Measurements from ENCODE around the gene SKIDA1.

SKIDA1 gene

DNA sequence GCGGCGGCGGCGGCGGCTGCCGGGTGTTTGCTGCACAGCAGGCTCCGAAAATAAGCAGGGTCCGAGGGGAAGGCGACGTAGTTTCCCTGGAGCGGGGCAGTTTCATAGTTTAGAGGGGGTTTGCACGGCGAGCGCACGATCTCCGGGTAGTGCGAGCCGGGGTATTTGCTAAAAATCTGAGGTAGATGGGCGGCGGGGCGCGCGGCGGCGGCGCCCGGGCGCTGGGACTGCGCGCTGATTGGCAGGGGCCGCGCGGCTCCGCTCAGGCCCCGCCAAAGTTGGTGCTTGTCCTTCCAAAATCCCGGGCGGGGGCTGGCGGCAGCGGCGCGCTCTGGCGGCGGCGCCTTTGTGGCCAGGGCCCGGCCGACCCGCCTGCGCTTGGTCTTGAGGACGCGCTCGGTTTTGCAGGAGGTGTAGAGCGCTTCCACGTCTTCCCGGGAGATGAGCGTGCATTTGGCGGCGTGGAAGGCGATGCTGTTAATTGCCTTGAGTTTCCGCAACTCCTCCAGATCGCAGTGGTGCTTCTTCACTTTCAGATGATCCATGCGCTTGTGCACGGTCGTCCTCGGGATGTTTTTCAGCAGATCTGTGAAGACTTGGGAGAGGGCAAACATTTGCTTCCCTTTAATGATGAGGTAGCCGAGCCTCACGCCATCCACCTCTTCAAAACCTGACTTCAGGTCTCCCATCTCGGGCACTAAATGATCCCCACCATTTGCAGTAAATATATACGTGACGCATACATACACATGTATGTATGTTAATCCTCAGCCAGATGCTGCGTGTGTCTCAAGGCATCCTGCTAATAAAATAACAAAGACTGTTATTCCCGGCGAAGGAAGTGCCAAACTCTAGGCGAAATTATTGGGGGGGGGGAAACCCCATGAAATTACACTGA lies 8.1 kb downstream of the SKIDA1 start:
- no peak for DNase-seq (ENCODE audit: low read depth in 2 of 2)

DNA sequence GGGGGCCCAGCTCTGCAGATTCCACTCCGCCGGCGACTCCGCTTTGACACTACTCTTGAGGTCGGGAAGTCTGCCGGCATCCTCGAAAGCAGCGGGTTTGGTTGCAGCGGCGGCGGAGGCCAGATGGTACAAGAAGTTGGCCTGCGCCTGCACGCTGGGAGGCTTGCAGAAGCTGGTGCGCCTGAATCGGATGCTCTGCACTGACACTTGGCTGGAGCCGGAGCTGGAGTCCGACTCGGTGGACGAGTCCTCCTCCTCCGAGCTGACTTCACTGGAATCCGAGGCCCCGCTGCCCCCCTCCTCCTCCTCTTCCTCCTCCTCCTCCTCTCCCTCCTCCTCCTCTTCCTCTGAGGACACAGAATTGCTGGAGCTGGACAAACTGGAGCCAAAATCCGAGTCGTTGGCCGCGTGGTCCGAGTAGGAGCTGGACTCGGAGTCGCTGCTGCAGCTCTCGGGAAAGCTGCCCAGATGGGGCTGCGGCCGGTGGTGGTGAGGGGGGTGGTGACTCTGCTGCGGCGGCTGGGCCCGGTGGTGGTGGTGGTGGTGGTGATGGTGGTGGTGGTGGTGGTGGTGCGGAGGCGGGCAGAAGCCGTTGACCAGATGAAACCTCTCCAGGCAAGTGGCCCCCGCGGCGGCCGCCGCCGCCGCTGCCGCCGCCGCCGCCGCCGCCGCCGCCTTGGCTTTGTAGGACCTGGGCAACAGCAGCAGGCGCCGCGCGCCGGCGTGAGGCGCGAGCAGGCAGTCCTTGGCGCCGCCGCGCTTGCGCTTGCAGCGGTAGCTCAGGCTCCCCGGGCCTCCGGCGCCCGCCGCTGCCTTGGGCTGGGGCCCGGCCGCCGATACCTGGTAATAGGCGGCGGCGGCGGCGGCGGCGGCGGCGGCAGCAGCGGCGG lies 9.0 kb downstream of the SKIDA1 start:
- DNase-seq (ENCODE audit: low read depth in 2 of 2): no peak

DNA sequence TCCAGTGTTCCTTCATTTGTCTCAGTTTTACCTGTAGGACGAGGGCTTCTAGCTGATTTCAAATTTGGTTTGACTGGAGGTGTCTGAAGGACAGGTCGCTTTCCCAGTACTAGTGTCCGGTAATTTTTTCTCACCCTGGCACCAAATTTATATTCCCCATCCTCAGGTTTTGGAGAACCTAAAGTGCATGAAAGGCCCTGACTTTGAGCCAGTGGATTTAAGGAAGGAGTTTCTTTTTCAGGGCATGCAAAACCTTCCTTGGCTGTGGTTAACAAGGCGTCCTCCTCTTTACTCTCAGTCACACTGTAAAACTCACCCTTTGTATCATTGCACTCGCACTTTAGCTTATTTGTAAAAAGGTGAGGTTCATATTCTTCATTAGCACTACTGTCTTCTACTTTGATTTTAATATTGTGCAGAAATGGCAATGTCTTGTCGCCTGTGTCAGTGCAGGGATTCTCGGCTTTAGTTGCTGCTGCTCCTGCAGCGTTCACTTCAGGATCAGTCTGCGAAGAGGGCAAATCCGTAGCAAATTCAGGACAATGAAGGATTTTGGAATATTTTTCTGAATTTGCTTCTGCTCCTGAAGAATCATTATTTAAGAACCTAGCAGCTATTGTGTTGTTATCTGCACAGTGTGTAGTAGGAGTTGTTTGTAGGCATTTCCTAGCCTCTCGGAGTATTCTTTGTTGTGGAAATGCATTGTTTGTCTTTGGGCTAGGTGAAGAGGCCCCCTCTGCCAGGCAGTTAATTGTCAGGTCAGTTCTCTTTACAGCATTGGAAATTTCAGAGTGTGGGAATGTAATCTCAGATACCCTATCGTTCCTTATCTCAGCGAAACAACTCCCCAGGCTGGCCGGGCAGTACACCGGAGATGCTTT lies 9.9 kb downstream of the SKIDA1 start:
- DNase-seq (ENCODE audit: low read depth in 2 of 2): no peak

DNA sequence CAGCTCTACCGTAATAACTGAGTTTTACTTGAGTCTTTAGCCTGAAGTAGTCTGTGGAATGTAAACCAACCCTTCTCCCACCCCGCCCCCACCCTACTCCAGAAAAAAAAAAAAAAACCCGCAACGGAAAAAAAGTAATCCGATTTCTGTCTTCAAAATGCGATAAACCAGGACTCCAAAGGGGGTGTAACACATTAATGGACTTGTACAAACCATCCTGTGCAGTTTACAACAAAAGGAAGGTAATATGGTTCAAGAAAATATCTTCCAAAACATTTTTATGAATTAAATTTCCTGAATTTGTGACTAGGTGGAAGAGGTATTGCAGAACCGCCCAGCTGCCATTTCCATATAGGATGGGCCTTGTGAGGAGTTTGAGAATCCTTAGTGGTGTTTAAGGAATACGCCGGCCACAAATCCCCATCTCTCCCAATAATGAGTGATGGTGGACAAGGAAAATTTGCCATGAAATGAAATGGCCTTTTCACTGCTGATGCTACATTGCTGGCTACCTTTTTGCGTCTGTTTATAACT lies 10.6 kb downstream of the SKIDA1 start:
- DNase-seq (ENCODE audit: low read depth in 2 of 2): no peak

DNA sequence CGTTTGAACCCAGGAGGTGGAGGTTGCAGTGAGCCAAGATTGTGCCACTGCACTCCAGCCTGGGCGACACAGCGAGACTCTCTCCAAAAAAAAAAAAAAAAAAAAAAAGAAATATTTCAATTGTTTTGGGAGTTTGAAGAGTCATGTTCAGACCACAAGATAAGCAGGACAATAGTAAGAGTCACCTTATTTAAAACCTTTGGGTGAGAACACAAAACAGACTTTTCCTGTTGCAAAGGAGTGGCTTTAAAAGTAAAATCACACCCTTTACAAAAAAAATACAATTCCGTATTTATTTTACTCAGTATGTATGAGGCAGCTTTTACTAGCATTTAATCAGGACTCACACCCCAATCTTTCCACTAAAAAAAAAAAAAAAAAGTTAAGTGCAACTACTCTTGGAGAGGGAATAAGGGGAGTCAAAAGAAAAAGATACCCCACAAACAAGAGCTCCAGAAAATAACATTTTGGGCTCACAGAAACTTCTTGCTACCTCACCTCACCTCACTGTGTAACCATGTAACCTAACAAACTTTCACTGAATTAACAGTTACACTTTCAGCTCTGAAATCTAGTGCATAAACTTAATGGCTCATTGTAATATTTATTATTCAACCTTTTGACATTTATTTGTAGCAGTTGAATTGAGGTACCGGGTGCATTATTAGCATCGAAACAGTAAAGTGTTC lies 11.2 kb downstream of the SKIDA1 start:
- DNase-seq (ENCODE audit: low read depth in 2 of 2): no peak

DNA sequence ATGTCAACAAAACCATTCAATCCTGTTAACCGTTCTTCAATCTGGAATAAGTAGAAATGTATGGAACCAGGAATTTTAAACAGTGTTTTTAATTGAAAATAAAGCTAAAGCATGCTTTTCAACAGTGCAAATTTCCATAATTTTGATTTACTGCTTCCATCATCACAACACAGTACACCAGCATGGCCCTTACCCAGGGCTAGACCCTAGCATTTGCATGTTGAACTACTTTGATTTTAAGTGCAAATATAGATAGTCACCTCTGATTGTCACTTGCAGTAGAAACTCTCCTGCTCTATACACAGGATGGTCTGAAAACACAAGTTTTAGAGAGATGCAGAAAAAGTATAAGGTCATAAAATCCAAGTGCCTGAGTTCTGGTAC lies 12.1 kb downstream of the SKIDA1 start:
- no peak for DNase-seq (ENCODE audit: low read depth in 2 of 2)

GRCh38 chr10:21512573-21513404 lies 12.7 kb downstream of the SKIDA1 start:
- no peak for DNase-seq (ENCODE audit: low read depth in 2 of 2)

DNA sequence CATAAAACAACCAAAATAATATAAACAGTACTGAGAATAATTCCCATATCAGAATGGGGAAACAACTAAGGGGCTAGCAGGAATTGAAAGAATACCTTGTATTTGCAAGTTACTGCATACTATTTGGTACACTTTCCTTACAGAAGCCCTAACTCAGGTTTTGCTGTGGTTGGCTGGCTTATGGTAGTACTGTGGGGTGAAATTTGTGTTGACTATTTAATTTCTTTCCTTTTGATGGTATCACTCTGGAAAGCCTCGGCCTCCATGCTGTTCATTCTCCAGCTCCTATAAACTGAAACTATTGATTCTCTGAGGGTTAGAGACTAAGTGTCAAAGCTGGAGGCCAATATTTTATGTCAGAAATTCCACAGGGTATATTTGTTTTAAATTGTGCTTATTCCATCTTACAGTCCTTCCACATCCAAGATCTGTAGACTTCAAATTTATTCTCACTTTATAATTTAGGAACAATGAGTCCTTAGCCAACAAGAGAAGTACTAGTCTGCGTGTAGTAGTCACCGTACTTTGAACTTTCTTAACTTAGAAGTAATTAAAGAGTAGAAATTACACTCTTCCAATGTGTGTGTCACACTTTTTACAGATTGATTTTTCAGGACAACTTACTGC lies 13.4 kb downstream of the SKIDA1 start:
- no peak for DNase-seq (ENCODE audit: low read depth in 2 of 2)

GRCh38 chr10:21511095-21511570 lies 14.3 kb downstream of the SKIDA1 start:
- no peak for DNase-seq (ENCODE audit: low read depth in 2 of 2)

DNA sequence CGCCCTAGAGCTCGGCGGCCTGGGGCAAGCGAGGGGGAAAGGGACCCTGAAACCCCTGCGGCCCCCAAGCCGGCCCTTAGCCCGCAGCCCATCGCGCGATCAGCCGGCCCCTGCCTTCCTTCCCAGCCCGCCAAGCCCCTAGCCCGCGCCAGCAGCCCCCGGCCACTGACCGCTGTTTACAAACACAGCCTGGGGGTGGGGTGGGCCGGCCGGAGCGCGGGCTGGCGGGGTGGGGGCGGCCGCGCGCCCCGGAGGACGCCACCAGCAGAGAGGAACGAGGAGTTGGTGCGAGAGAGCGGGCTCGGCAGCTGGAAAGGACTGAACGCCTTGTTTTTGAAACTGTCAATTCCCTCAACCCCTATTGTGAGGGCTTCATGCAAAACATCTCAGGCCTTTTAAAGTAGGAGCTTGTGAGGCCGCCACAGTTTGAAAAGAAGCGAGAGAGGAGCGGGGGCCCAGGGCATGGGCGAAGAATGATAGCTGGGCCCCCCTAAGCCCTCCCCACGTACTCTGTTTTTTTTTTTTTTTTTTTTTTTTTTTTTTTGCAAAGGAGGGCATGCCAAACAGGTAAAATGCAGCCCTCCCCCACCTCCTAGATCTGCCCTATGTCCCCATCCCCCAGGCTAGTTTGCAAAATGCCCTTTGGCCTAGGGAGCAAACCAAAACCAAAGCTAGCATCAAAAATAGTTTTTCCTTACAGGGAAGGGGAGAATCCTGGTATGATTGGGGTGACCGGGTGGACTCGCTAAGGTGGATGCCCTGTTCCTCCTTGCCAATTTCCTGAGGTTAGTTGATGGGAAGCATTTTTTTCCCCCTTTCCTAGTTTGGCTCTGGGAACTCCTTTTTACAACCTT lies 15.0 kb downstream of the SKIDA1 start:
- DNase-seq (ENCODE audit: low read depth in 2 of 2): no peak

GRCh38 chr10:21509341-21510240 lies 15.9 kb downstream of the SKIDA1 start:
- no peak for DNase-seq (ENCODE audit: low read depth in 2 of 2)

- DNase-seq (ENCODE audit: low read depth in 2 of 2): no peak
These were observed 16.7 kb downstream of the SKIDA1 start for GRCh38 chr10:21508706-21509331.

- no peak for DNase-seq (ENCODE audit: low read depth in 2 of 2)
These were observed 18.3 kb downstream of the SKIDA1 start for GRCh38 chr10:21507150-21507549.

GRCh38 chr10:21506351-21506750 lies 19.1 kb downstream of the SKIDA1 start:
- DNase-seq (ENCODE audit: low read depth in 2 of 2): no peak

DNA sequence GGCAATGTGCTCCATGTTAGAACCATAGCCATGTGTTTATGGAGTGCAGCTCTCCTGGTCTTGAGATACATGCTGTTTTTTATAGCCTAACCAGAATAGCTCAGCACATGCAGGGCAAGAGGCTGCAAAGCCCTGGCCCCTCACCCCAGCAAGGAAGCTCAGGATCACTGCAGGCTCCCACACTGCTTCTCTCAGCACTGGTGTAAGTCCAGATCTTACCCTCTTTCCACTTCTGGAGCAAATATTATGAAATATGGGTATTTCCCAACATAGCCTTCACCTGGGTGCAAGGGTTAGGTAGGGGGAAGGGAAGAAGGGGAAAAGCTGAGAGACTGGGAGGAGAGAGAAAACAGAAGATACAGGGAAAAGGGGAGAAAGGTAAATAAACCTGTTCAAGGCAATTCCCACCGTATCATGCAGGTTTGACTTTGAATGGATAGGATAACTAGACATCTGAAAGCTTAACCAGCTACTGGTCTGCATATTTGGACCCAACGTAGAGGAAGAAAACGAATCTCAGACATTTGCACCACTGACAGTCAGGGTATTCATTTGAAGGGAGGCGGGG lies 19.7 kb downstream of the SKIDA1 start:
- no peak for DNase-seq (ENCODE audit: low read depth in 2 of 2)

GRCh38 chr10:21503542-21503941 lies 21.9 kb downstream of the SKIDA1 start:
- DNase-seq (ENCODE audit: low read depth in 2 of 2): no peak

DNA sequence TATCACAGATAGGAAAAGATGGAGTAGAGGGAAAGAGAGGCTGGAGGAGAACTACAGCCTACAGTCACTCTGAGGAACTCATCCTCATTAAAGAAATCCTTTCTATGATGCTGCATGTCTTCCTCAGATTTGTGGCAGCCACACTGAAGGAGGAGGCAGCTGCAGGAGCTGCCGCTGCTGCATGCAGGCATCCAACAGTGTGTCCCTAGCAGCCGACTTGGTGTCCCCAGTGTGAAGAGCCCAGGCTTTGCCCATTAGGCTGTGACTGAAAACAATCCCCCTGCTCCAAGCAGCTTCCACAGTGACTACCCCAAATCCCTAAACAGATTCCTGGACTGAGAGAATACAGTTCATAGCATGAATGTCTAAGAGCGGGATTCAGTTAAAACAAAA lies 23.1 kb downstream of the SKIDA1 start:
- no peak for DNase-seq (ENCODE audit: low read depth in 2 of 2)
